Loucy (cell line): ENCODE results near the gene BCAR3.

ENCODE experiments used
- EZH2phosphoT487 ChIP-seq: fragments of 200-600 bp; IDR thresholded peaks from 2 replicates; pipeline ENCODE4 v1.6.1; 2018; ENCODE audit warnings: antibody characterized with exemption, mild to moderate bottlenecking, moderate library complexity, borderline replicate concordance
- TF ChIP-seq, protein P1 (sequence below): fragments of 200-600 bp; sonication (generic); conservative IDR thresholded peaks from 2 replicates; pipeline ENCODE4 v1.5.1; 2014; ENCODE audit warnings: mild to moderate bottlenecking, antibody characterized with exemption, low read length

DNA sequence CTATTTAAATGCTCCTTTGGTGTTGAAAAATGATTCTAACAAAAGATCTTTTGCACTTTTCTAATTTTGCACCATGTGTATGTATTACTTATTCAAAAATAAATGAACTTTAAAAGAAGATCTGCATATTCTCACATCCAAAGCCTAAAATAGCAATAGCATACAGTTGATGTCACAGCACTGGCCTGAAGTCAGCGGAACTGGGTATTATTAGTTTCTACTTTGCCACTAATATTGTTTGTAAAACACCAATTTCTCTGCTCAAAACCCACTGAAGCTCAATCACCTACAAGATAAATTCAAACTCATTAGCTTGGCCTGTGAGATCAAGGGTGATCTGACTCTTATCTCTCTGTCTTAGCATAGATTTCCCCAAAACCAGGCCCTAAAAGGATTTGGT is 34.5 kb upstream of the BCAR3 start:
- TF ChIP-seq, protein P1, sequence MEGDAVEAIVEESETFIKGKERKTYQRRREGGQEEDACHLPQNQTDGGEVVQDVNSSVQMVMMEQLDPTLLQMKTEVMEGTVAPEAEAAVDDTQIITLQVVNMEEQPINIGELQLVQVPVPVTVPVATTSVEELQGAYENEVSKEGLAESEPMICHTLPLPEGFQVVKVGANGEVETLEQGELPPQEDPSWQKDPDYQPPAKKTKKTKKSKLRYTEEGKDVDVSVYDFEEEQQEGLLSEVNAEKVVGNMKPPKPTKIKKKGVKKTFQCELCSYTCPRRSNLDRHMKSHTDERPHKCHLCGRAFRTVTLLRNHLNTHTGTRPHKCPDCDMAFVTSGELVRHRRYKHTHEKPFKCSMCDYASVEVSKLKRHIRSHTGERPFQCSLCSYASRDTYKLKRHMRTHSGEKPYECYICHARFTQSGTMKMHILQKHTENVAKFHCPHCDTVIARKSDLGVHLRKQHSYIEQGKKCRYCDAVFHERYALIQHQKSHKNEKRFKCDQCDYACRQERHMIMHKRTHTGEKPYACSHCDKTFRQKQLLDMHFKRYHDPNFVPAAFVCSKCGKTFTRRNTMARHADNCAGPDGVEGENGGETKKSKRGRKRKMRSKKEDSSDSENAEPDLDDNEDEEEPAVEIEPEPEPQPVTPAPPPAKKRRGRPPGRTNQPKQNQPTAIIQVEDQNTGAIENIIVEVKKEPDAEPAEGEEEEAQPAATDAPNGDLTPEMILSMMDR: no peak
- no peak for TF ChIP-seq EZH2phosphoT487
